Ovary (tissue), 3 donors: ENCODE measurements around the gene GINS3.

Experiments used
- POLR2A ChIP-seq: fragments of 450-650 bp; IDR thresholded peaks from one replicate; pipeline ENCODE4 v1.6.1; 2017; ENCODE audit warnings: antibody characterized with exemption, mild to moderate bottlenecking, moderate library complexity
- TF ChIP-seq, protein P1 (sequence below), 3 donors: fragments of 450-650 bp in 2 of 3; fragments of 200-600 bp in 1 of 3; IDR thresholded peaks; one replicate each; pipeline versions ENCODE4 v1.5.1 to v1.8.0; 2016 to 2022; ENCODE audit warnings: antibody characterized with exemption in 3 of 3, mild to moderate bottlenecking in 1 of 3
- donor health status: DM: no; HTN: no; CAD: no.

DNA sequence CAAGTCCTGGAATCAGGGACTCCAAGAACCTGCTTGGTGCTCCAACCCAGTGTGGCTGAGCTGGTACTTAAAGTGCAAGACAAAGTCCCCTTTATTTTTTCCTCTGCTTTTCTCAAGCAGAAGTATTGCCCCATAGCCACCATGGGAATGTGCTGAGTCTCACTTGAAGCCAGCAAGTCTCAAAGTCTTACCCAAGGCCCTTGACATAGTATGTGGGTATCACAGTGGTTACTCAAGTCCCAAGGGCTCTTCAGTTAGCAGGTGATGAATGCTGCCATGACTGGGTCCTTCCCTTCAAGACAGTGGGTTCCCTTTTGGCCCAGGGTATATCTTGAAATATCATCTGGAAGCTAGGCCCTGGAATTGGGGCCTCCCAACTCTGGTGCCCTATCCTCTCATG lies 30.5 kb upstream of the GINS3 start:
- TF ChIP-seq, protein P1, sequence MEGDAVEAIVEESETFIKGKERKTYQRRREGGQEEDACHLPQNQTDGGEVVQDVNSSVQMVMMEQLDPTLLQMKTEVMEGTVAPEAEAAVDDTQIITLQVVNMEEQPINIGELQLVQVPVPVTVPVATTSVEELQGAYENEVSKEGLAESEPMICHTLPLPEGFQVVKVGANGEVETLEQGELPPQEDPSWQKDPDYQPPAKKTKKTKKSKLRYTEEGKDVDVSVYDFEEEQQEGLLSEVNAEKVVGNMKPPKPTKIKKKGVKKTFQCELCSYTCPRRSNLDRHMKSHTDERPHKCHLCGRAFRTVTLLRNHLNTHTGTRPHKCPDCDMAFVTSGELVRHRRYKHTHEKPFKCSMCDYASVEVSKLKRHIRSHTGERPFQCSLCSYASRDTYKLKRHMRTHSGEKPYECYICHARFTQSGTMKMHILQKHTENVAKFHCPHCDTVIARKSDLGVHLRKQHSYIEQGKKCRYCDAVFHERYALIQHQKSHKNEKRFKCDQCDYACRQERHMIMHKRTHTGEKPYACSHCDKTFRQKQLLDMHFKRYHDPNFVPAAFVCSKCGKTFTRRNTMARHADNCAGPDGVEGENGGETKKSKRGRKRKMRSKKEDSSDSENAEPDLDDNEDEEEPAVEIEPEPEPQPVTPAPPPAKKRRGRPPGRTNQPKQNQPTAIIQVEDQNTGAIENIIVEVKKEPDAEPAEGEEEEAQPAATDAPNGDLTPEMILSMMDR (IDR thresholded peaks at IDR 0.05) = no peak
- TF ChIP-seq POLR2A = no peak
